K562 treated with DMSO at 1 percent for 12 hours (cell line): Measurements from ENCODE around the gene CPSF2. TPM values are rescaled to one million over a fixed set of nuclear protein-coding genes. Genes with fewer than 3 reads are reported as not detected.

Experiments used
- total RNA-seq: library from RNA; unstranded; fragments of 300-600 nt; gene quantifications from 2 replicates; pipeline ENCODE4 v1.2.3, GENCODE V29; 2022; ENCODE audit not compliant: insufficient read depth

Gene CPSF2
- total RNA-seq, result 3.3 and 19.0 TPM in 2 replicates

GRCh38 chr14:92121670-92122350 lies at the start of gene CPSF2, which contains the start of gene NDUFB1:
Gene CPSF2, plus strand, starts transcription at chr14:92121969. Its CDS starts 9,016 bp downstream, at chr14:92130985.
Gene NDUFB1, minus strand, starts transcription at chr14:92121706. Its CDS starts 4,069 bp downstream, at chr14:92117637.

GRCh38 chr14:92106143-92106926 lies 15.4 kb upstream of the CPSF2 start, which contains the start of gene ATXN3:
Gene ATXN3, minus strand, starts transcription at chr14:92106582. Its CDS starts 30 bp downstream, at chr14:92106552.

Other genes with a start within 250 kb of the CPSF2 start
- not detected in 2 replicates for gene FBLN5, start 174.3 kb upstream of the CPSF2 start, total RNA-seq
- 0.93 and 9.5 TPM in 2 replicates for gene TRIP11, start 81.9 kb upstream of the CPSF2 start, total RNA-seq
- 1.4 and 14.4 TPM in 2 replicates for gene ATXN3, start 15.4 kb upstream of the CPSF2 start, total RNA-seq
- gene NDUFB1, start 263 bp upstream of the CPSF2 start, total RNA-seq, result 136 and 221 TPM in 2 replicates
- gene SLC24A4, start 201.2 kb downstream of the CPSF2 start, total RNA-seq, result not detected in 2 replicates